Activated T-cell treated with anti-CD3 and anti-CD28 coated beads for 24 hours (primary cell): ENCODE measurements around the gene CFAP97D1.

ENCODE experiments used
- DNase-seq: peaks from one replicate; pipeline ENCODE4 v3.0.0-alpha.2; 2020; ENCODE audit warnings: low read depth

The CFAP97D1 gene

DNA sequence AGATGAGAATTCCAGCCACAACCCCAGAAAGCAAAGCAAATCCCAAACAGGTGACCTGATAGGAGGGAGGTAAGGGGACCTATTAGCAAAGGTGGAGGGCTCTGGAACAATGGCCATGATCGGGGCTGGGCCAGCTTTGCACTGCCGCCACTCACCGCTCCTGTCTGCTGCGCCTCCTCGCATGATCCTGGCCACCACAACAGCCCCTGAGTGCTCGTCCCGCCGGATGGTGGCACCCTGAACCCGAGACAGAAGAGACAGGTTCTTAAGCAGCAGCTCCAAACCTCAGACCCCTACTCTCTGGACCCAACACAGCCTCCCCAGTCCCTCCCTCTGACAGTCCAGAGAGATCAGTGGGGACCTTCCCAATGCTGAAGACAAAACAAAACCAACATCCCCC, 47.4 kb downstream of the CFAP97D1 start:
- no peak for DNase-seq

DNA sequence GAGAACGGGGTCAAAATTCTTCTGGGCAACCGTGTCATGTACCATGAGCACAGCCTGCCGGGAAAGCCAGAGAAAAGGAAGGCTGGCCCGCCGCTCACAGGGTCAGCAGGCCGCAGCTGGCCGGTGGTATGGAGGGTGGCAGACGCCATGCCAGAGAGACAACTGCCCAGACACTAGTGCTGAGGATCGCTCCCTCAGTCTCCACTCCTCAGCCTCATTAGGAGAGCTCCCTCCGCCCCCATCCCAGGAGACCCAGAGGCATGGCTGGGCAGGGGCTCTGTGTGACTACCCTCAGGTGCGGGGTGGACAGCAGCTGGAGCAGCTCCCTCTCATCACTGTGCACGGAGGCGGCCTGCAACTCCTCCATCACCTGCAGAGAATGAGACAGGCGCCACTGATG, 49.5 kb downstream of the CFAP97D1 start:
- no peak for DNase-seq

DNA sequence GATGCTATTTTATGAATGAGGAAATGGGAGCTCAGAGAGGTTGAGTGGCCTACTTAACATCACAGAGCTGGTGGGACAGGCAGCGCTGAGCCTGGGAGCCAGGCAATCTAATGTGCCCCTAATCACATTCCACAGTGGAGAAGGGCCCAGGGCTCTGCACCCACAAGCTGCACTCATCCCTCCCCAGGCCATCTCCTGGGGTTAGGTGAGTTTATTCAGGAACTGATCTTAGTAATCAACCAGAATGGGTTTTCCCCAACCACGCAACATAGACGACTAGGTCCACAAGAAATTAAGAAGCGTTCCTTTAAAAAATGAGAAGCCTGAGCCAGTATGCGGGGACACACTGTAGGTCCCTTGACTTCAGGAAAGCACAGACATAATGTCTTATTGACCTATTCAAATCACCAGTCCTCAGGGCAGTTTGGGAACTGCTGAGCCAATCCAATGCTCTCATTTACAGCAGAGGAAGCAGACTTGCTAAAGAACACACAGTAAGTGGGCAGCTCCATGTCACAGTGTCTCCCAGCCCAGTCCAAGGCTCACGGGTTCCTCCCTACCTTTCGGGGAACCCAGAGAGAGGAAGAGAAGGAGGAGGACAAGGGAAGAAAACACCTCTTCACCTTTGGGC, 50.4 kb downstream of the CFAP97D1 start:
- DNase-seq = no peak

DNA sequence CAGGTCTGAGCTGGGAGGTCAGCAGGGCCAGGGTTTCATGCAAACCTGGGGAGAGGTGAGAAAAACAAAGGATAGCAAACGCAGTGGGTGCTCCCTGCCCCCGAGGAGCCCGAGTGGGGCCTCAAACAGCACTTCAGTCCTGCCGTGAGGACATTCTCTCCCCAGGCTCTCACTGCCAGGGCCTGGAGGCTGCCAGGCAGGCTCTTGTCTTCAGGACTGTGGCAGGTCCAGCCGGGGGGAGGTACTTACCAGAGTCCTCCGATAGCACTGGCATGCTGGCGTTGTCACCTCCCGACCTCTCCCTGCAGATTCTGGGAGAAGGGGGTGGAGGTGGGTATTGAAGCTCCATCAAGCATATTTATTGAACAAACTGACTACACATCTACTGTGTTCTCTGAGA, 51.4 kb downstream of the CFAP97D1 start:
- no peak for DNase-seq

DNA sequence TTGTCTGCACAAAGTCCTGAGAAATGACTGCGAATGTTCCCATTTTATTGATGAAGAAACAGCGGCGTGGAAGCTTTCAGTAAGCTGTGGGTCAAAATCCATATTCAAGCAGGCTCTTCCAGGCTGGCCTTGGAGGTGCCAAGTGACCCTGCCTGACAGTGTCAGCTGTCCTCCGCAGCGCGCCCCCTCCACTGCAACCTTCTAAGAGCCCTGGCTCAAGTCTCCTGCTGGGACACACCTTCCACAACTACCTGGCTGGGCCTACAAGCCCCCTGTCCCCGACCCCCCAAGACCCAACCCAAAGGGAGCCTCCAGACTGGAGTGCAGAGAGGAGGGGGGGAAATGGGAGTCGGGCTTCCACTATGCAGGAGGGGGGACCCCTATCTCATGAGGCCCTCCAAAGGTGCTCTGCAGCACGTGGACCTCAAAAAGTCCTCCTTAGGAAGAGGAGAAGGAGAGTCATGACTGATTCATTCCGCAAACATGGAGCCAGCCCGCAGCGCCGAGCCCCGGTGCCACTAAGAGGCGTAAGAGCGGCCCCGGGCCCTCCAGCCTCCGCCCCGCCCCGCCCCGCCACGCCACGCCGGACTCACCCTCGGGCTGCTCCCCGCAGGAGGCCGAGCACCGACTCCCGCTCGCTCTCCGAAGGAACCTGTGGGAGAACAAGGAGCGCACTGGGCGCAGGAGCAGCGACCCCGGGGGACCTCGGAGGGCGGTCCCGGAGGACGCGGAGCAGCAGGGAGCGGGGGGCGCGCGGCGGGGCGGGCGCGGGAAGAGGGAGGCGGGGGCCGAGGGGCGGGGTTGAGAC, 52.1 kb downstream of the CFAP97D1 start:
- no peak for DNase-seq

DNA sequence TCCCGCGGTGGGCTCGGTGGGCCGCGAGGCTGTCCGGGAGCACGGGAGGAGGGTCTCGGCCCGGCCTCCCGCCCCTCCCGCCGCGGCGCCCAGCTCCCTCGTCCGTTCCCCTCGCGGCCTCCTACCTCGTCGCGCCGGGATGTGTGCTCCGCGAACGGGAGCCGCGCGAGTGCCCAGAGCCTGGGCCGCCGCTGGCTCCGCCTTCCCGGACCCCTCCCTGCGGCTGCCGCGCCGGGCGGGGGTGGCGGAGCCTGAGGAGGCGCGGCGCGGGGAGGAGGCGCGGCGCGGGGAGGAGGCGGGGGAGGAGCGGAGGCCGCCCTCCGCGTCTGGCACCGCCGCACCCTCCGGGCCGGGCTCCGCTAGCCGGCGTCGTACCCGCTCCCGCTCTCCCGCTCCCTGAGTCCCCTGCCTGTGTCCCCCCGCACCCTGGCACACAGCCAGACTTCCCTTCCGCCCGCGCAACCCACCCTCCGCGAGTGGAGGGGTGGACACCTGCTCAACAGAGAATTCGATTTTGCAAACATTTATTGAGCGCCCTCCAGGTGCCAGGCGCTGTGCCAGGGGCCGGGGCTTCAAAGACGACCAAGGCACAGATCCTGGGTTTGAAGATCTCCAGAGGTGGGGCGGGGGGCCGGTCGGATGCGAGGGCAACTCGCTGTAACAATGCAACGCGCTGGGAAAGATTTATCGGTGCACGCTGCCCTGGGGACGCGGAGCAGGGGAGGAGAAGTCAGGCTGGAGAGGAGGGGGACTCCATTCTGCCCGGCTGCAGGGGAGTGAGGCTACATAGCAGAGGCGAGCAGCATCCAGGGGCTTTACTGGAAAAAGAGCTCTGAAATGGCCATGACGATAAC, 53.0 kb downstream of the CFAP97D1 start, which contains the start of gene MPP3:
MPP3 (minus strand) TSS at position 171 of the 854 bp plus-strand sequence. CDS start 1,240 bp downstream, outside the sequence.
- peak; percentile 20 for DNase-seq

DNA sequence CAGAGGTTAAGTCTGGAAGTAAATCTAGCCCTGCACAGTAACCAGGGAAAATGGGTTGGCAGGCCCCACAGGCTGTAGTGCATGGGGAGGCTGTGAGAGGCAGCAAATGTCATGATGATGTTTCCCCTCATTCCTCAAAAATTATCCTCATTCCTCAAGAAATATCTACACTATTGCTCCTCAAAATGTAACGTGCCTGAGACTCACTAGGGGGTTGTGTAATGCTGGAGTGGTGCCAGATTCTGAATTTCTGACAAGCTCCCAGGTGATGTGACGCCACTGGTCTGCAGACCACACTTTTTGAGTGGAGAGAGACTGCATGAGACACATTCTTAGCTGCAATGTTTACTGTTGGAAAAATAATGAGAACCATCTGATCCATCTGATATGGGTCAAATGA, 53.9 kb downstream of the CFAP97D1 start:
- no peak for DNase-seq
